GM21528 (cell line): ENCODE measurements around the gene GPC5.
"Not testable (repeated sequence)": the region's sequence is repeated elsewhere in the genome, so short reads cannot be mapped to it uniquely, and the experiment has no call there.

Source experiments
- ATAC-seq: cut with Tn5 transposase; IDR thresholded peaks from one replicate; pipeline ENCODE4 v1.9.1; 2021; ENCODE audit warnings: mild to moderate bottlenecking, moderate library complexity; ENCODE audit not compliant: unreplicated experiment, low FRiP score

GPC5 gene

GRCh38 chr13:92752705-92753104 is 1354.3 kb downstream of the GPC5 start:
- ATAC-seq: not testable (repeated sequence)

- no peak for ATAC-seq
Observed at GRCh38 chr13:92761710-92762109, 1363.3 kb downstream of the GPC5 start.

- no peak for ATAC-seq
Observed at GRCh38 chr13:92767468-92767867, 1369.0 kb downstream of the GPC5 start.

GRCh38 chr13:92768602-92769001 is 1370.2 kb downstream of the GPC5 start:
- no peak for ATAC-seq

- ATAC-seq: no peak
Observed at GRCh38 chr13:92769046-92769445, 1370.6 kb downstream of the GPC5 start.

- no peak for ATAC-seq
Observed at GRCh38 chr13:92775658-92776057, 1377.2 kb downstream of the GPC5 start.

- no peak for ATAC-seq
Observed at GRCh38 chr13:92781965-92782690, 1383.7 kb downstream of the GPC5 start.

- ATAC-seq: no peak
Observed at GRCh38 chr13:92802776-92803175, 1404.4 kb downstream of the GPC5 start.

- no peak for ATAC-seq
Observed at GRCh38 chr13:92804346-92804745, 1405.9 kb downstream of the GPC5 start.

- ATAC-seq: no peak
Observed at GRCh38 chr13:92804926-92805325, 1406.5 kb downstream of the GPC5 start.

GRCh38 chr13:92805766-92806165 is 1407.3 kb downstream of the GPC5 start:
- no peak for ATAC-seq

- no peak for ATAC-seq
Observed at GRCh38 chr13:92806215-92806614, 1407.8 kb downstream of the GPC5 start.

GRCh38 chr13:92807353-92807752 is 1408.9 kb downstream of the GPC5 start:
- no peak for ATAC-seq

GRCh38 chr13:92807966-92808365 is 1409.5 kb downstream of the GPC5 start:
- ATAC-seq: no peak

GRCh38 chr13:92821324-92821723 is 1422.9 kb downstream of the GPC5 start:
- ATAC-seq: no peak

GRCh38 chr13:92823059-92823458 is 1424.6 kb downstream of the GPC5 start:
- ATAC-seq: no peak

GRCh38 chr13:92825938-92826596 is 1427.6 kb downstream of the GPC5 start:
- no peak for ATAC-seq

- ATAC-seq: no peak
Observed at GRCh38 chr13:92827503-92827902, 1429.1 kb downstream of the GPC5 start.

GRCh38 chr13:92829930-92830329 is 1431.5 kb downstream of the GPC5 start:
- no peak for ATAC-seq

GRCh38 chr13:92830821-92831220 is 1432.4 kb downstream of the GPC5 start:
- ATAC-seq: no peak

- no peak for ATAC-seq
Observed at GRCh38 chr13:92833071-92833470, 1434.7 kb downstream of the GPC5 start.

- ATAC-seq: no peak
Observed at GRCh38 chr13:92836171-92836570, 1437.8 kb downstream of the GPC5 start.
